Liver (tissue), 9 donors: ENCODE data around the gene ANXA6. TPM values are rescaled to one million over a fixed set of nuclear protein-coding genes. Genes with fewer than 3 reads are reported as not detected.

Source experiments
- DNase-seq: peaks from one replicate; pipeline ENCODE4 v3.0.0-alpha.2; 2017; ENCODE audit warnings: low spot score
- H3K27ac ChIP-seq, 2 donors: one replicate each; pipeline ENCODE4 v1.7.0; 2013; ENCODE audit warnings: inconsistent platforms in 2 of 2, low read length in 2 of 2, control low read depth in 1 of 2, low read depth in 1 of 2, mild to moderate bottlenecking in 1 of 2
- H3K27me3 ChIP-seq, 4 donors: one replicate each; pipeline versions ENCODE4 v1.6.1 to v1.7.0; 2013; ENCODE audit warnings: low read length in 3 of 4, inconsistent platforms in 1 of 4, mild to moderate bottlenecking in 1 of 4, moderate library complexity in 1 of 4; ENCODE audit not compliant: control insufficient read depth in 4 of 4, insufficient read depth in 4 of 4
- H3K36me3 ChIP-seq, 4 donors: one replicate each; pipeline versions ENCODE4 v1.6.1 to v1.7.0; 2013; ENCODE audit warnings: low read length in 3 of 4, mild to moderate bottlenecking in 3 of 4, low read depth in 1 of 4, moderate library complexity in 1 of 4; ENCODE audit not compliant: control insufficient read depth in 4 of 4, insufficient read depth in 3 of 4
- H3K4me1 ChIP-seq, 4 donors: one replicate each; pipeline versions ENCODE4 v1.6.1 to v1.7.0; 2013; ENCODE audit warnings: low read length in 3 of 4, mild to moderate bottlenecking in 3 of 4, moderate library complexity in 1 of 4; ENCODE audit not compliant: control insufficient read depth in 4 of 4, insufficient read depth in 4 of 4
- H3K4me3 ChIP-seq, 3 donors: one replicate each; pipeline versions ENCODE4 v1.6.1 to v1.7.0; 2013; ENCODE audit warnings: low read length in 3 of 3, control low read depth in 1 of 3, low read depth in 1 of 3, mild to moderate bottlenecking in 1 of 3
- H3K9ac ChIP-seq, 2 donors: one replicate each; pipeline ENCODE4 v1.7.0; 2013; ENCODE audit warnings: low read length in 2 of 2, mild to moderate bottlenecking in 2 of 2, moderate library complexity in 2 of 2, control low read depth in 1 of 2, low read depth in 1 of 2
- H3K9me3 ChIP-seq, 4 donors: one replicate each; pipeline versions ENCODE4 v1.6.1 to v1.7.0; 2013; ENCODE audit warnings: low read length in 3 of 4; ENCODE audit not compliant: control insufficient read depth in 4 of 4
- CTCF ChIP-seq: fragments of 150-350 bp; IDR thresholded peaks from 2 replicates; pipeline ENCODE4 v1.5.1; 2017; ENCODE audit warnings: improper control_type of control experiment, low read depth, low read length; ENCODE audit not compliant: missing input control
- EGR1 ChIP-seq, 2 donors: IDR thresholded peaks; 2 replicates each; pipeline ENCODE4 v1.6.1; 2016 to 2018; ENCODE audit warnings: antibody characterized with exemption in 2 of 2, low read depth in 2 of 2
- FOXA1 ChIP-seq: IDR thresholded peaks from 2 replicates; pipeline ENCODE4 v1.6.1; 2016; ENCODE audit warnings: antibody characterized with exemption
- FOXA2 ChIP-seq: IDR thresholded peaks from 2 replicates; pipeline ENCODE4 v1.6.1; 2016; ENCODE audit warnings: antibody characterized with exemption
- GABPA ChIP-seq, 2 donors: IDR thresholded peaks in 1 of 2; conservative IDR thresholded peaks in 1 of 2; 2 replicates each; pipeline ENCODE4 v1.6.1; 2016; ENCODE audit warnings: antibody characterized with exemption in 2 of 2, mild to moderate bottlenecking in 1 of 2, moderate library complexity in 1 of 2
- HNF4A ChIP-seq, 2 donors: conservative IDR thresholded peaks; 2 replicates each; pipeline ENCODE4 v1.6.1; 2016; ENCODE audit warnings: antibody characterized with exemption in 2 of 2, mild to moderate bottlenecking in 2 of 2
- HNF4G ChIP-seq: IDR thresholded peaks from 2 replicates; pipeline ENCODE4 v1.6.1; 2016; ENCODE audit warnings: antibody characterized with exemption
- JUND ChIP-seq, 2 donors: IDR thresholded peaks; 2 replicates each; pipeline ENCODE4 v1.6.1; 2016; ENCODE audit warnings: antibody characterized with exemption in 2 of 2
- MAX ChIP-seq: IDR thresholded peaks from 2 replicates; pipeline ENCODE4 v1.6.1; 2016; ENCODE audit warnings: antibody characterized with exemption
- NR2F2 ChIP-seq: IDR thresholded peaks from 2 replicates; pipeline ENCODE4 v1.6.1; 2016; ENCODE audit warnings: antibody characterized with exemption
- RAD21 ChIP-seq, 2 donors: IDR thresholded peaks; 2 replicates each; pipeline ENCODE4 v1.6.1; 2016; ENCODE audit warnings: antibody characterized with exemption in 2 of 2, mild to moderate bottlenecking in 2 of 2
- RXRA ChIP-seq, 2 donors: IDR thresholded peaks; 2 replicates each; pipeline ENCODE4 v1.6.1; 2017 to 2018; ENCODE audit warnings: antibody characterized with exemption in 2 of 2, mild to moderate bottlenecking in 1 of 2
- SP1 ChIP-seq: IDR thresholded peaks from 2 replicates; pipeline ENCODE4 v1.6.1; 2018; ENCODE audit warnings: antibody characterized with exemption, mild to moderate bottlenecking
- TAF1 ChIP-seq: conservative IDR thresholded peaks from 2 replicates; pipeline ENCODE4 v1.6.1; 2016; ENCODE audit warnings: antibody characterized with exemption, mild to moderate bottlenecking
- YY1 ChIP-seq: IDR thresholded peaks from 2 replicates; pipeline ENCODE4 v1.6.1; 2016; ENCODE audit warnings: antibody characterized with exemption, mild to moderate bottlenecking
- WGBS: extraction: QIAGEN DNeasy Blood & Tissue Kit; methylation state at CpG from one replicate; pipeline ENCODE4 v1.1.7; 2013; 5-methylcytosine and 5-hydroxymethylcytosine counted together
- polyA plus RNA-seq, 2 donors: library from polyadenylated mRNA; stranded (reverse) in 1 of 2; unstranded in 1 of 2; fragments of 200-250 nt in 1 of 2; fragments of >200 nt in 1 of 2; fragmentation: Nextera tagmentation in 1 of 2; extraction: Ambion mirVana in 1 of 2; gene quantifications; one replicate each; pipeline versions ENCODE4 v1.2.1 to v1.2.3, GENCODE V29; 2013 to 2015
- total RNA-seq, 2 donors: library from RNA; depleted of rRNA; stranded (reverse); fragments of >200 nt; gene quantifications; one replicate each; pipeline ENCODE4 v1.2.3, GENCODE V29; 2014
- TF ChIP-seq, protein P1 (sequence below): IDR thresholded peaks from 2 replicates; pipeline ENCODE4 v1.6.1; 2016; ENCODE audit warnings: antibody characterized with exemption
- TF ChIP-seq, protein P2 (sequence below): IDR thresholded peaks from 2 replicates; pipeline ENCODE4 v1.6.1; 2016; ENCODE audit warnings: antibody characterized with exemption, mild to moderate bottlenecking
- TF ChIP-seq, protein P3 (sequence below): IDR thresholded peaks from 2 replicates; pipeline ENCODE4 v1.6.1; 2016; ENCODE audit warnings: antibody characterized with exemption
- donor health status: healthy.
- donor health status: healthy.
- donor health status: healthy.
- donor health status: healthy.
- donor health status: healthy.

ANXA6 gene
- total and polyA plus RNA-seq, 4 donors, result 52.7 to 215 (median 126) TPM

DNA sequence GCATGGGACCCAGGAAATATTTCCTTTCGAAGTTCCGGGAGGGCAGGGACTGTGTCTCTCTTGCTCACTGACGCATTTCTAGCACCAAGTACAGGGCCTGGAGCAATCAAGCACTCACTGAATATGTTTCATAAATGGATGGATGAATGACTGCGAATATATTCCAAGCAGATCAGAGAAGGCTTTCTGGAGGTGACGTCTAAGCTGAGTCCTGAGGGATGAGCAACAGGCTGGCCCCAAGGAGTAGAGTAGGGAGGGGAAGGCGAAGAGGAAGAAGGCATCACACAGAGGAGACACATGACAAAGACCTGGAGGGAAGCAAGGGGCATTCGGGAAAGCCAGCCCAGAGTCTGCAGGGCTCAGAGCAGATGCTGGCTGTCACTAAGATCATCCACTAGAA, 13.9 kb downstream of the ANXA6 start:
- H3K4me3 ChIP-seq, result no peak overlapping the region
- H3K36me3 ChIP-seq, result peaks cover 13 to 38% (median 23%) of the 10 kb centered on the region in 4 donors
- no peaks in the 10 kb centered on the region for H3K27me3 ChIP-seq
- H3K9ac ChIP-seq, result no peak overlapping the region
- TF ChIP-seq NR2F2 (no peak), EGR1 (IDR thresholded peaks at IDR 0.05; ENCODE audit: low read depth in 2 of 2) (no peak), TAF1 (no peak), JUND (IDR thresholded peaks at IDR 0.05) (no peak), RXRA (IDR thresholded peaks at IDR 0.05) (no peak), HNF4A (conservative IDR thresholded peaks at IDR 0.05) (no peak), FOXA1 (no peak), RAD21 (IDR thresholded peaks at IDR 0.05) (no peak), MAX (no peak)
- TF ChIP-seq, protein P1, sequence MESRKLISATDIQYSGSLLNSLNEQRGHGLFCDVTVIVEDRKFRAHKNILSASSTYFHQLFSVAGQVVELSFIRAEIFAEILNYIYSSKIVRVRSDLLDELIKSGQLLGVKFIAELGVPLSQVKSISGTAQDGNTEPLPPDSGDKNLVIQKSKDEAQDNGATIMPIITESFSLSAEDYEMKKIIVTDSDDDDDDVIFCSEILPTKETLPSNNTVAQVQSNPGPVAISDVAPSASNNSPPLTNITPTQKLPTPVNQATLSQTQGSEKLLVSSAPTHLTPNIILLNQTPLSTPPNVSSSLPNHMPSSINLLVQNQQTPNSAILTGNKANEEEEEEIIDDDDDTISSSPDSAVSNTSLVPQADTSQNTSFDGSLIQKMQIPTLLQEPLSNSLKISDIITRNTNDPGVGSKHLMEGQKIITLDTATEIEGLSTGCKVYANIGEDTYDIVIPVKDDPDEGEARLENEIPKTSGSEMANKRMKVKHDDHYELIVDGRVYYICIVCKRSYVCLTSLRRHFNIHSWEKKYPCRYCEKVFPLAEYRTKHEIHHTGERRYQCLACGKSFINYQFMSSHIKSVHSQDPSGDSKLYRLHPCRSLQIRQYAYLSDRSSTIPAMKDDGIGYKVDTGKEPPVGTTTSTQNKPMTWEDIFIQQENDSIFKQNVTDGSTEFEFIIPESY, result no peak
- H3K27ac ChIP-seq, result no peak overlapping the region
- no peaks in the 10 kb centered on the region for H3K9me3 ChIP-seq
- H3K4me1 ChIP-seq, result peaks cover 0 to 7% (median 3%) of the 10 kb centered on the region in 4 donors
- 79% methylated on average over 7 of the region's 7 CpGs for WGBS
- no peak for DNase-seq

DNA sequence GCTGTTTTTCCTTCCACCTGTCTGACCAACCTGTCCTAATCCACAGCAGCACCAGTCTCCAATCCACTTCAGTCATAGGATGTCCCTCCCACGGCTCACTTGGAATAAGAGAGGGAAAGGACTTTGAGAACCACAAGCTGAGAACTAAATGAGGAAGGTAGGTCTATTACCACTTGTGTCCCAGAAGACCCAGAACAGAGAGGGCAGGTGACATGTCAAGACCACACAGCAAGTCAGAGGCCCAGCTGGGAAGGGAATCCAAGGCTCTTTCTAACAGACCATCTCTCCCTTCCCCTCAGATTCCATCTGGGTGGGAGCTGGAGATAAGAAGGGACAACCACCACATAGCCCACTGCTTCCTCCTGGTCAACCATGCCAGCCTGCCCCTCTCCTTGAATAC, 14.6 kb downstream of the ANXA6 start:
- Histone ChIP-seq H3K27me3 (no peaks in the 10 kb centered on the region), H3K9ac (no peak overlapping the region), H3K36me3 (peaks cover 13 to 45% (median 30%) of the 10 kb centered on the region in 4 donors), H3K9me3 (no peaks in the 10 kb centered on the region), H3K4me1 (peaks cover 0 to 7% (median 3%) of the 10 kb centered on the region in 4 donors), H3K27ac (no peak overlapping the region), H3K4me3 (no peak overlapping the region)
- WGBS, result 90% methylated on average over 1 of the region's 1 CpG
- DNase-seq, result no peak
- TF ChIP-seq HNF4A (conservative IDR thresholded peaks at IDR 0.05), result no peak
- no peak for TF ChIP-seq RXRA (IDR thresholded peaks at IDR 0.05)
- no peak for TF ChIP-seq FOXA1
- TF ChIP-seq GABPA (IDR thresholded peaks at IDR 0.05 in 1 of 2, conservative IDR thresholded peaks at IDR 0.05 in 1 of 2), result no peak
- TF ChIP-seq TAF1, result no peak
- TF ChIP-seq FOXA2, result no peak
- TF ChIP-seq EGR1 (IDR thresholded peaks at IDR 0.05; ENCODE audit: low read depth in 2 of 2), result no peak
- no peak for TF ChIP-seq RAD21 (IDR thresholded peaks at IDR 0.05)
- TF ChIP-seq, protein P2, sequence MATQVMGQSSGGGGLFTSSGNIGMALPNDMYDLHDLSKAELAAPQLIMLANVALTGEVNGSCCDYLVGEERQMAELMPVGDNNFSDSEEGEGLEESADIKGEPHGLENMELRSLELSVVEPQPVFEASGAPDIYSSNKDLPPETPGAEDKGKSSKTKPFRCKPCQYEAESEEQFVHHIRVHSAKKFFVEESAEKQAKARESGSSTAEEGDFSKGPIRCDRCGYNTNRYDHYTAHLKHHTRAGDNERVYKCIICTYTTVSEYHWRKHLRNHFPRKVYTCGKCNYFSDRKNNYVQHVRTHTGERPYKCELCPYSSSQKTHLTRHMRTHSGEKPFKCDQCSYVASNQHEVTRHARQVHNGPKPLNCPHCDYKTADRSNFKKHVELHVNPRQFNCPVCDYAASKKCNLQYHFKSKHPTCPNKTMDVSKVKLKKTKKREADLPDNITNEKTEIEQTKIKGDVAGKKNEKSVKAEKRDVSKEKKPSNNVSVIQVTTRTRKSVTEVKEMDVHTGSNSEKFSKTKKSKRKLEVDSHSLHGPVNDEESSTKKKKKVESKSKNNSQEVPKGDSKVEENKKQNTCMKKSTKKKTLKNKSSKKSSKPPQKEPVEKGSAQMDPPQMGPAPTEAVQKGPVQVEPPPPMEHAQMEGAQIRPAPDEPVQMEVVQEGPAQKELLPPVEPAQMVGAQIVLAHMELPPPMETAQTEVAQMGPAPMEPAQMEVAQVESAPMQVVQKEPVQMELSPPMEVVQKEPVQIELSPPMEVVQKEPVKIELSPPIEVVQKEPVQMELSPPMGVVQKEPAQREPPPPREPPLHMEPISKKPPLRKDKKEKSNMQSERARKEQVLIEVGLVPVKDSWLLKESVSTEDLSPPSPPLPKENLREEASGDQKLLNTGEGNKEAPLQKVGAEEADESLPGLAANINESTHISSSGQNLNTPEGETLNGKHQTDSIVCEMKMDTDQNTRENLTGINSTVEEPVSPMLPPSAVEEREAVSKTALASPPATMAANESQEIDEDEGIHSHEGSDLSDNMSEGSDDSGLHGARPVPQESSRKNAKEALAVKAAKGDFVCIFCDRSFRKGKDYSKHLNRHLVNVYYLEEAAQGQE, result no peak
- TF ChIP-seq, protein P3, sequence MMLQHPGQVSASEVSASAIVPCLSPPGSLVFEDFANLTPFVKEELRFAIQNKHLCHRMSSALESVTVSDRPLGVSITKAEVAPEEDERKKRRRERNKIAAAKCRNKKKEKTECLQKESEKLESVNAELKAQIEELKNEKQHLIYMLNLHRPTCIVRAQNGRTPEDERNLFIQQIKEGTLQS, result no peak
- TF ChIP-seq, protein P1, result no peak
- no peak for TF ChIP-seq NR2F2
- TF ChIP-seq SP1, result no peak
- TF ChIP-seq JUND (IDR thresholded peaks at IDR 0.05), result no peak
- TF ChIP-seq MAX, result no peak
- TF ChIP-seq YY1, result no peak
- TF ChIP-seq CTCF, result no peak
- TF ChIP-seq HNF4G, result no peak
